Stimulated activated CD8-positive, alpha-beta memory T cell treated with anti-CD3 and anti-CD28 coated beads, Interleukin-7, amount 100 ng/mL, for 1 hour (primary cell): ENCODE data around the gene TLL1.

Source experiments
- DNase-seq, 2 donors: peaks; one replicate each; pipeline ENCODE4 v3.0.0-alpha.2; 2020; ENCODE audit warnings: low read depth in 2 of 2

The TLL1 gene

GRCh38 chr4:165872461-165873297, at the start of gene TLL1:
Gene TLL1 (plus strand): TSS chr4:165873237. CDS start chr4:165873905, 668 bp downstream.
- no peak for DNase-seq

GRCh38 chr4:165826166-165826565, 46.9 kb upstream of the TLL1 start:
- no peak for DNase-seq

GRCh38 chr4:165827018-165827417, 46.0 kb upstream of the TLL1 start:
- DNase-seq: no peak

GRCh38 chr4:165828928-165829327, 44.1 kb upstream of the TLL1 start:
- DNase-seq: no peak

- no peak for DNase-seq
These were observed 38.9 kb upstream of the TLL1 start for GRCh38 chr4:165834116-165834515.

- no peak for DNase-seq
These were observed 34.5 kb upstream of the TLL1 start for GRCh38 chr4:165838575-165838974.

GRCh38 chr4:165839615-165840333, 33.3 kb upstream of the TLL1 start:
- DNase-seq: no peak

GRCh38 chr4:165842684-165843083, 30.4 kb upstream of the TLL1 start:
- no peak for DNase-seq

GRCh38 chr4:165844161-165844560, 28.9 kb upstream of the TLL1 start:
- no peak for DNase-seq

- DNase-seq: no peak
These were observed 21.8 kb upstream of the TLL1 start for GRCh38 chr4:165851256-165851655.

GRCh38 chr4:165855191-165855590, 17.8 kb upstream of the TLL1 start:
- no peak for DNase-seq

GRCh38 chr4:165861363-165861762, 11.7 kb upstream of the TLL1 start:
- no peak for DNase-seq

GRCh38 chr4:165864271-165864670, 8.8 kb upstream of the TLL1 start:
- DNase-seq: no peak

GRCh38 chr4:165866019-165866650, 6.9 kb upstream of the TLL1 start:
- no peak for DNase-seq

- DNase-seq: no peak
These were observed 5.1 kb upstream of the TLL1 start for GRCh38 chr4:165867961-165868360.

GRCh38 chr4:165873298-165874071, 448 bp downstream of the TLL1 start:
- no peak for DNase-seq

- no peak for DNase-seq
These were observed 1.2 kb downstream of the TLL1 start for GRCh38 chr4:165874072-165874790.

GRCh38 chr4:165874791-165875371, 1.8 kb downstream of the TLL1 start:
- DNase-seq: no peak

- DNase-seq: no peak
These were observed 2.4 kb downstream of the TLL1 start for GRCh38 chr4:165875446-165875845.

GRCh38 chr4:165877286-165877685, 4.2 kb downstream of the TLL1 start:
- DNase-seq: no peak

- DNase-seq: no peak
These were observed 6.6 kb downstream of the TLL1 start for GRCh38 chr4:165879641-165880040.
